Measurements from ENCODE around the gene ABLIM2. TPM values are rescaled to one million over a fixed set of nuclear protein-coding genes. Genes with fewer than 3 reads are reported as not detected.

ABLIM2 gene
- total and polyA plus RNA-seq, 2 of the 13 experiments (the other 11 are each of a cell fraction or from before 2014, with no cell fraction given) = 0.20 to 0.37 TPM

DNA sequence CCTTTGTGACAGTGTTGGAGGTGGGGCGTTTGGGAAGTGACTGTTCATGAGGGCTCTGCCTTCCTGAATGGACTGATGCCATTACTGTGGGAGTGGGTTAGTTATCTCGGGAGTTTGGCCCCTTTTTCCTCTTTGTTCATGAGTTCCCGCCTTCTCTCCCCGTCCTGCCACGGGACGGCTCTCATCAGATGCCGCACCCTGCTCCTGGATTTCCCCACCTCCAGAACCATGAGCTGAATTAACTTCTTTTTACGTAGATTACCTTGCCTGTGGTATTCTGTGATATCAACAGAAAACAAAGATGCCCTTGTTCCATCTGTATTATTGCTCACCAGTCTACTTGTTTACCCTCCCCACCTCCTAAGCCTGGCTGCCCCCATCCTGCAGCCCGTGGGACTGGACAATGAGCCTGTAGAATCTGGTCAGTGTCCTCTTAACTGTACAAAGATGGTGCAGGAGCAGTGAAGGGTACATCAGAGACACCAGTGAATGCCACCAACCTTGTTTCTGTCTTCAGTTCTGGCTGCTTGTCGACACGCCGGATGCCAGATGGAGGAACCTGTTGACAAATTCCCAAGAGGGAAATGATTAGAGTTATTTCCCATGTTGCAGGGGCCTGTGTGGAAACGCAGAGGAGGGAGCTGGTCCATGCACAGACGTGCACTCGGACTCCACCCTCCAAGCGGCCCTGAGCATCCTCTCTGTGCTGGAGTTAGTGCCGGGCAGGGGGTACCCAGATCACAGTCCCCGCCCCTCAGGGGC lies 104.7 kb downstream of the ABLIM2 start (continued):
- TF ChIP-seq CBX5 (CRISPR knock-in tag; IDR thresholded peaks at IDR 0.05; ENCODE audit: borderline replicate concordance) (no peak), MXD4 (CRISPR knock-in tag; IDR thresholded peaks at IDR 0.05) (no peak), ZKSCAN1 (IDR thresholded peaks at IDR 0.05; ENCODE audit: low read length) (no peak), RFXANK (CRISPR knock-in tag; IDR thresholded peaks at IDR 0.05) (no peak), FOXK1 (CRISPR knock-in tag; IDR thresholded peaks at IDR 0.05; ENCODE audit: borderline replicate concordance, low read depth) (no peak), PLRG1 (conservative IDR thresholded peaks at IDR 0.05) (no peak), TOE1 (CRISPR knock-in tag; IDR thresholded peaks at IDR 0.05) (no peak), ZNF10 (CRISPR knock-in tag; IDR thresholded peaks at IDR 0.05; ENCODE audit: borderline replicate concordance, low read depth) (no peak), GFI1 (CRISPR knock-in tag; IDR thresholded peaks at IDR 0.05; ENCODE audit: borderline replicate concordance) (0 out of 2 replicates have a peak, but pooled peaks have one; percentile 17), ESRRA (CRISPR knock-in tag; IDR thresholded peaks at IDR 0.05; ENCODE audit: low read depth) (no peak), SOX13 (IDR thresholded peaks at IDR 0.05) (no peak), SOX13 (CRISPR knock-in tag; conservative IDR thresholded peaks at IDR 0.05 in 1 of 2, IDR thresholded peaks at IDR 0.05 in 1 of 2) (peak in 1 of 2 experiments; percentile 60; a peak in 1 of 4 replicates), ZNF543 (CRISPR knock-in tag; IDR thresholded peaks at IDR 0.05) (no peak), SAP130 (CRISPR knock-in tag; IDR thresholded peaks at IDR 0.05; ENCODE audit: low read depth) (0 out of 2 replicates have a peak, but pooled peaks have one; percentile 11), ZBTB21 (CRISPR knock-in tag; IDR thresholded peaks at IDR 0.05) (no peak), HMG20A (CRISPR knock-in tag; IDR thresholded peaks at IDR 0.05; ENCODE audit: borderline replicate concordance) (peak; percentile 34; the same call in 1 of the 2 replicates), HNRNPLL (IDR thresholded peaks at IDR 0.05; ENCODE audit: low read depth, low read length, poor library complexity, severe bottlenecking) (peak; percentile 61), SOX5 (CRISPR knock-in tag; IDR thresholded peaks at IDR 0.05; ENCODE audit: borderline replicate concordance) (peak; percentile 40; the same call in 1 of the 2 replicates), IKZF1 (IDR thresholded peaks at IDR 0.05) (no peak), NR2F1 (CRISPR knock-in tag; IDR thresholded peaks at IDR 0.05) (no peak), MTA3 (CRISPR knock-in tag; IDR thresholded peaks at IDR 0.05) (no peak)
- TF ChIP-seq, protein P1, sequence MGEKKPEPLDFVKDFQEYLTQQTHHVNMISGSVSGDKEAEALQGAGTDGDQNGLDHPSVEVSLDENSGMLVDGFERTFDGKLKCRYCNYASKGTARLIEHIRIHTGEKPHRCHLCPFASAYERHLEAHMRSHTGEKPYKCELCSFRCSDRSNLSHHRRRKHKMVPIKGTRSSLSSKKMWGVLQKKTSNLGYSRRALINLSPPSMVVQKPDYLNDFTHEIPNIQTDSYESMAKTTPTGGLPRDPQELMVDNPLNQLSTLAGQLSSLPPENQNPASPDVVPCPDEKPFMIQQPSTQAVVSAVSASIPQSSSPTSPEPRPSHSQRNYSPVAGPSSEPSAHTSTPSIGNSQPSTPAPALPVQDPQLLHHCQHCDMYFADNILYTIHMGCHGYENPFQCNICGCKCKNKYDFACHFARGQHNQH (CRISPR knock-in tag; IDR thresholded peaks at IDR 0.05) = no peak
- TF ChIP-seq, protein P2, sequence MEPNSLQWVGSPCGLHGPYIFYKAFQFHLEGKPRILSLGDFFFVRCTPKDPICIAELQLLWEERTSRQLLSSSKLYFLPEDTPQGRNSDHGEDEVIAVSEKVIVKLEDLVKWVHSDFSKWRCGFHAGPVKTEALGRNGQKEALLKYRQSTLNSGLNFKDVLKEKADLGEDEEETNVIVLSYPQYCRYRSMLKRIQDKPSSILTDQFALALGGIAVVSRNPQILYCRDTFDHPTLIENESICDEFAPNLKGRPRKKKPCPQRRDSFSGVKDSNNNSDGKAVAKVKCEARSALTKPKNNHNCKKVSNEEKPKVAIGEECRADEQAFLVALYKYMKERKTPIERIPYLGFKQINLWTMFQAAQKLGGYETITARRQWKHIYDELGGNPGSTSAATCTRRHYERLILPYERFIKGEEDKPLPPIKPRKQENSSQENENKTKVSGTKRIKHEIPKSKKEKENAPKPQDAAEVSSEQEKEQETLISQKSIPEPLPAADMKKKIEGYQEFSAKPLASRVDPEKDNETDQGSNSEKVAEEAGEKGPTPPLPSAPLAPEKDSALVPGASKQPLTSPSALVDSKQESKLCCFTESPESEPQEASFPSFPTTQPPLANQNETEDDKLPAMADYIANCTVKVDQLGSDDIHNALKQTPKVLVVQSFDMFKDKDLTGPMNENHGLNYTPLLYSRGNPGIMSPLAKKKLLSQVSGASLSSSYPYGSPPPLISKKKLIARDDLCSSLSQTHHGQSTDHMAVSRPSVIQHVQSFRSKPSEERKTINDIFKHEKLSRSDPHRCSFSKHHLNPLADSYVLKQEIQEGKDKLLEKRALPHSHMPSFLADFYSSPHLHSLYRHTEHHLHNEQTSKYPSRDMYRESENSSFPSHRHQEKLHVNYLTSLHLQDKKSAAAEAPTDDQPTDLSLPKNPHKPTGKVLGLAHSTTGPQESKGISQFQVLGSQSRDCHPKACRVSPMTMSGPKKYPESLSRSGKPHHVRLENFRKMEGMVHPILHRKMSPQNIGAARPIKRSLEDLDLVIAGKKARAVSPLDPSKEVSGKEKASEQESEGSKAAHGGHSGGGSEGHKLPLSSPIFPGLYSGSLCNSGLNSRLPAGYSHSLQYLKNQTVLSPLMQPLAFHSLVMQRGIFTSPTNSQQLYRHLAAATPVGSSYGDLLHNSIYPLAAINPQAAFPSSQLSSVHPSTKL (CRISPR knock-in tag; IDR thresholded peaks at IDR 0.05) = no peak; the same call in 1 of the 2 replicates
- TF ChIP-seq, protein P3, sequence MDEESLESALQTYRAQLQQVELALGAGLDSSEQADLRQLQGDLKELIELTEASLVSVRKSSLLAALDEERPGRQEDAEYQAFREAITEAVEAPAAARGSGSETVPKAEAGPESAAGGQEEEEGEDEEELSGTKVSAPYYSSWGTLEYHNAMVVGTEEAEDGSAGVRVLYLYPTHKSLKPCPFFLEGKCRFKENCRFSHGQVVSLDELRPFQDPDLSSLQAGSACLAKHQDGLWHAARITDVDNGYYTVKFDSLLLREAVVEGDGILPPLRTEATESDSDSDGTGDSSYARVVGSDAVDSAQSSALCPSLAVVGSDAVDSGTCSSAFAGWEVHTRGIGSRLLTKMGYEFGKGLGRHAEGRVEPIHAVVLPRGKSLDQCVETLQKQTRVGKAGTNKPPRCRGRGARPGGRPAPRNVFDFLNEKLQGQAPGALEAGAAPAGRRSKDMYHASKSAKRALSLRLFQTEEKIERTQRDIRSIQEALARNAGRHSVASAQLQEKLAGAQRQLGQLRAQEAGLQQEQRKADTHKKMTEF (CRISPR knock-in tag; IDR thresholded peaks at IDR 0.05) = no peak
- TF ChIP-seq, protein P4, sequence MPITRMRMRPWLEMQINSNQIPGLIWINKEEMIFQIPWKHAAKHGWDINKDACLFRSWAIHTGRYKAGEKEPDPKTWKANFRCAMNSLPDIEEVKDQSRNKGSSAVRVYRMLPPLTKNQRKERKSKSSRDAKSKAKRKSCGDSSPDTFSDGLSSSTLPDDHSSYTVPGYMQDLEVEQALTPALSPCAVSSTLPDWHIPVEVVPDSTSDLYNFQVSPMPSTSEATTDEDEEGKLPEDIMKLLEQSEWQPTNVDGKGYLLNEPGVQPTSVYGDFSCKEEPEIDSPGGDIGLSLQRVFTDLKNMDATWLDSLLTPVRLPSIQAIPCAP (CRISPR knock-in tag; IDR thresholded peaks at IDR 0.05; ENCODE audit: low read depth) = no peak

Data from HepG2 (cell line).